H1 (cell line): ENCODE measurements around the gene SYNGR3. TPM values are rescaled to one million over a fixed set of nuclear protein-coding genes. Genes with fewer than 3 reads are reported as not detected.

ENCODE experiments used
- BCL11A ChIP-seq, 2 experiments: IDR thresholded peaks; one replicate each; pipeline ENCODE4 v1.6.1; 2011; ENCODE audit warnings: low read depth in 2 of 2, low read length in 2 of 2, mild to moderate bottlenecking in 2 of 2
- CBX5 ChIP-seq: fragments of 300-800, 300-1000 bp; sonication (generic); IDR thresholded peaks from 2 replicates; pipeline ENCODE4 v1.7.1; 2016; ENCODE audit warnings: antibody characterized with exemption, low read length, low read depth
- CBX8 ChIP-seq: fragments of 300-800, 300-1000 bp; sonication (generic); IDR thresholded peaks from 2 replicates; pipeline ENCODE4 v1.7.1; 2016; ENCODE audit warnings: low read depth, low read length, borderline replicate concordance
- CHD2 ChIP-seq: IDR thresholded peaks from 2 replicates; pipeline ENCODE4 v1.6.1; 2012; ENCODE audit warnings: low read length, improper control_type of control experiment
- CTBP2 ChIP-seq: IDR thresholded peaks from 2 replicates; pipeline ENCODE4 v1.7.0; 2011; ENCODE audit warnings: borderline replicate concordance, mild to moderate bottlenecking, moderate library complexity, mixed read lengths, low read length; ENCODE audit not compliant: insufficient read depth, insufficient read length
- EGR1 ChIP-seq: IDR thresholded peaks from 2 replicates; pipeline ENCODE4 v1.6.1; 2011; ENCODE audit warnings: low read depth, low read length, borderline replicate concordance
- EZH2 ChIP-seq: fragments of 200-600 bp; sonication (generic); IDR thresholded peaks from 2 replicates; pipeline ENCODE4 v1.7.1; 2012; ENCODE audit warnings: low read depth, mild to moderate bottlenecking, moderate library complexity, low read length, inconsistent platforms; ENCODE audit not compliant: severe bottlenecking
- GTF2F1 ChIP-seq: IDR thresholded peaks from 2 replicates; pipeline ENCODE4 v1.6.1; 2012; ENCODE audit warnings: low read depth, low read length, improper control_type of control experiment, borderline replicate concordance
- PHF8 ChIP-seq: fragments of 200-600 bp; sonication (generic); conservative IDR thresholded peaks from 2 replicates; pipeline ENCODE4 v1.7.1; 2012; ENCODE audit warnings: low read depth, mild to moderate bottlenecking, inconsistent platforms, low read length, moderate library complexity
- POLR2A ChIP-seq, 2 experiments: IDR thresholded peaks; 1 replicate in 1 of 2; 2 replicates in 1 of 2; pipeline ENCODE4 v1.6.1; 2011; ENCODE audit warnings: low read depth in 2 of 2, low read length in 2 of 2, mild to moderate bottlenecking in 2 of 2; ENCODE audit errors: control extremely low read depth in 1 of 2
- POLR2AphosphoS5 ChIP-seq: IDR thresholded peaks from 2 replicates; pipeline ENCODE4 v1.6.1; 2011; ENCODE audit warnings: low read depth, low read length
- POU5F1 ChIP-seq: IDR thresholded peaks from 2 replicates; pipeline ENCODE4 v1.6.1; 2011; ENCODE audit warnings: low read depth, mild to moderate bottlenecking, low read length, moderate library complexity
- RFX5 ChIP-seq: IDR thresholded peaks from 2 replicates; pipeline ENCODE4 v1.6.1; 2011; ENCODE audit warnings: low read depth, low read length, improper control_type of control experiment, borderline replicate concordance
- RNF2 ChIP-seq: fragments of 200-900, 300-1000 bp; sonication (generic); IDR thresholded peaks from 2 replicates; pipeline ENCODE4 v1.7.1; 2016; ENCODE audit warnings: borderline replicate concordance, low read depth, mild to moderate bottlenecking, antibody characterized with exemption, low read length; ENCODE audit not compliant: poor library complexity, severe bottlenecking; ENCODE audit errors: missing control alignments
- SIN3A ChIP-seq, 2 experiments: IDR thresholded peaks in 1 of 2; conservative IDR thresholded peaks in 1 of 2; 2 replicates each; pipeline ENCODE4 v1.6.1; 2011 to 2012; ENCODE audit warnings: low read length in 2 of 2, improper control_type of control experiment in 1 of 2, low read depth in 1 of 2, mild to moderate bottlenecking in 1 of 2
- SIX5 ChIP-seq: IDR thresholded peaks from 2 replicates; pipeline ENCODE4 v1.6.1; 2011; ENCODE audit warnings: mild to moderate bottlenecking, low read depth, low read length
- SP4 ChIP-seq: IDR thresholded peaks from 2 replicates; pipeline ENCODE4 v1.6.1; 2012; ENCODE audit warnings: low read length, inconsistent platforms
- TAF7 ChIP-seq: optimal IDR thresholded peaks from 2 replicates; pipeline ENCODE3; 2011; ENCODE audit warnings: low read depth, mild to moderate bottlenecking, inconsistent platforms, low read length, moderate library complexity, borderline replicate concordance
- TBP ChIP-seq: IDR thresholded peaks from 2 replicates; pipeline ENCODE4 v1.6.1; 2011; ENCODE audit warnings: low read depth, low read length, improper control_type of control experiment
- USF2 ChIP-seq: IDR thresholded peaks from 2 replicates; pipeline ENCODE4 v1.6.1; 2011; ENCODE audit warnings: low read length, improper control_type of control experiment
- ZNF274 ChIP-seq: IDR thresholded peaks from 2 replicates; pipeline ENCODE4 v1.7.0; 2012; ENCODE audit warnings: low read length, borderline replicate concordance; ENCODE audit errors: extremely low read depth
- polyA plus RNA-seq, 7 experiments: library from polyadenylated mRNA; depleted of rRNA in 3 of 7; stranded (reverse) in 5 of 7; unstranded in 2 of 7; fragments of >200 nt in 5 of 7; fragments of 200-250 nt in 2 of 7; gene quantifications; 1 replicate in 5 of 7; 2 replicates in 1 of 7; 4 replicates in 1 of 7; pipeline versions ENCODE4 v1.2.1 to v1.2.3, GENCODE V29; 2011 to 2013; ENCODE audit warnings: missing spikeins in 2 of 7, mixed read lengths in 2 of 7
- total RNA-seq: library from RNA; stranded (reverse); fragmentation: NEBNext Ultra II Directional; extraction: Animal tissue kit (Norgen Biotek cat#: 25700); gene quantifications from 2 replicates; pipeline ENCODE4 v1.2.1, GENCODE V29; 2021

The SYNGR3 gene
- total and polyA plus RNA-seq, 2 of the 8 experiments (the other 6 are each of a cell fraction or from before 2014, with no cell fraction given): 36.2 to 49.9 TPM

GRCh38 chr16:2009791-2010510 is 20.2 kb downstream of the SYNGR3 start, which contains the start of gene ZNF598 (continued):
- TF ChIP-seq BCL11A (IDR thresholded peaks at IDR 0.05; ENCODE audit: low read depth in 2 of 2, low read length in 2 of 2): no peak
- TF ChIP-seq CTBP2: no peak
- TF ChIP-seq CBX8: no peak
- TF ChIP-seq USF2: no peak; the same call in 1 of the 2 replicates
- TF ChIP-seq EGR1: peak; percentile 84
- no peak for TF ChIP-seq SP4
- no peak for TF ChIP-seq RFX5
- TF ChIP-seq SIN3A (conservative IDR thresholded peaks at IDR 0.05 in 1 of 2, IDR thresholded peaks at IDR 0.05 in 1 of 2; ENCODE audit: low read depth in 1 of 2, low read length in 2 of 2): peak; percentile 47 to 84; a peak in 2 of 4 replicates
- no peak for TF ChIP-seq CBX5
- TF ChIP-seq TBP: peak; percentile 54
- no peak for TF ChIP-seq POU5F1
- peak in 1 of 2 experiments; percentile 80; a peak in 2 of 3 replicates for TF ChIP-seq POLR2A (IDR thresholded peaks at IDR 0.05; ENCODE audit: control extremely low read depth in 1 of 2, low read depth in 2 of 2, low read length in 2 of 2)
- peak; percentile 68 for TF ChIP-seq TAF7
- TF ChIP-seq POLR2AphosphoS5: no peak; the same call in none of the 2 replicates
- no peak for TF ChIP-seq SIX5
- no peak for TF ChIP-seq CHD2
- no peak for TF ChIP-seq EZH2
- TF ChIP-seq RNF2: no peak
- peak; percentile 89 for TF ChIP-seq PHF8
- TF ChIP-seq ZNF274: no peak
- no peak for TF ChIP-seq GTF2F1
